OCI-LY7 (cell line): ENCODE results near the gene GIPR. TPM values are rescaled to one million over a fixed set of nuclear protein-coding genes. Genes with fewer than 3 reads are reported as not detected.

Source experiments
- BruUV-seq: library from RNA; stranded (reverse); fragments of 400-500 nt; replicated peaks from 2 replicates; lab custom pipeline; 2021; lab: Mats Ljungman, UMichigan
- CTCF ChIA-PET: fragments of 300-600 bp; sonication (Branson Sonifier 250); formaldehyde crosslinking; loops from one replicate; lab custom pipeline; 2022; ENCODE audit warnings: antibody characterized with exemption; ENCODE audit not compliant: unreplicated experiment; lab: Charles Lee
- POLR2A ChIA-PET: fragments of 300-600 bp; sonication (Branson Sonifier 250); formaldehyde crosslinking; loops from one replicate; lab custom pipeline; 2022; ENCODE audit warnings: antibody characterized with exemption; lab: Charles Lee
- DNase-seq: peaks from one replicate; pipeline ENCODE4 v3.0.0-alpha.2; 2015; ENCODE audit warnings: low spot score
- H2AFZ ChIP-seq: fragments of 200-600 bp; sonication (generic), shearing (Covaris generic); 2 replicates; pipeline ENCODE4 v1.6.1; 2014; ENCODE audit warnings: mild to moderate bottlenecking, antibody characterized with exemption, low read length, moderate library complexity
- H3K27ac ChIP-seq: fragments of 200-600 bp; sonication (generic); 2 replicates; pipeline ENCODE4 v1.5.1; 2014; ENCODE audit warnings: mixed run types, low read depth, mild to moderate bottlenecking, moderate library complexity, low read length, inconsistent platforms; ENCODE audit not compliant: poor library complexity, severe bottlenecking
- H3K36me3 ChIP-seq: fragments of 200-600 bp; sonication (generic); 2 replicates; pipeline ENCODE4 v1.6.1; 2014; ENCODE audit warnings: mild to moderate bottlenecking, antibody characterized with exemption, low read length, moderate library complexity, mixed read lengths; ENCODE audit not compliant: insufficient read depth
- H3K4me1 ChIP-seq: fragments of 200-600 bp; sonication (generic); 2 replicates; pipeline ENCODE4 v1.5.1; 2014; ENCODE audit warnings: mild to moderate bottlenecking, low read length; ENCODE audit not compliant: insufficient read depth, poor library complexity, severe bottlenecking
- H3K4me2 ChIP-seq: fragments of 200-600 bp; sonication (generic); 2 replicates; pipeline ENCODE4 v1.6.1; 2014; ENCODE audit warnings: mild to moderate bottlenecking, low read length
- H3K4me3 ChIP-seq: fragments of 200-600 bp; sonication (generic); 2 replicates; pipeline ENCODE4 v1.5.1; 2014; ENCODE audit warnings: mild to moderate bottlenecking, low read depth, low read length; ENCODE audit not compliant: poor library complexity, severe bottlenecking
- H3K79me2 ChIP-seq: fragments of 200-600 bp; sonication (generic); 2 replicates; pipeline ENCODE4 v1.6.1; 2016; ENCODE audit warnings: low read depth, mild to moderate bottlenecking, low read length, moderate library complexity, mixed read lengths; ENCODE audit not compliant: insufficient read depth
- H3K9me2 ChIP-seq: fragments of 200-600 bp; sonication (generic); 2 replicates; pipeline ENCODE4 v1.6.1; 2016; ENCODE audit warnings: mild to moderate bottlenecking, low read length, mixed read lengths; ENCODE audit not compliant: insufficient read depth
- H3K9me3 ChIP-seq: fragments of 200-600 bp; sonication (generic); 2 replicates; pipeline ENCODE4 v1.6.1; 2014; ENCODE audit warnings: mild to moderate bottlenecking, mixed run types, low read length, mixed read lengths
- H4K20me1 ChIP-seq: fragments of 200-600 bp; sonication (generic); 2 replicates; pipeline ENCODE4 v1.6.1; 2014; ENCODE audit warnings: mild to moderate bottlenecking, antibody characterized with exemption, low read length, moderate library complexity, mixed read lengths; ENCODE audit not compliant: insufficient read depth
- CTCF ChIP-seq: fragments of 200-600 bp; sonication (generic); conservative IDR thresholded peaks from 2 replicates; pipeline ENCODE4 v1.5.1; 2014; ENCODE audit warnings: mild to moderate bottlenecking, antibody characterized with exemption, low read length, moderate library complexity, mixed read lengths
- EZH2phosphoT487 ChIP-seq: fragments of 200-600 bp; sonication (generic); IDR thresholded peaks from 2 replicates; pipeline ENCODE4 v1.6.1; 2018; ENCODE audit warnings: low read depth, borderline replicate concordance, mild to moderate bottlenecking, mixed run types, antibody characterized with exemption, low read length, moderate library complexity, mixed read lengths
- intact Hi-C: fragments of 100-400 bp; cut with micrococcal nuclease; formaldehyde crosslinking; loops from one replicate; pipeline ENCODE4 v1.10.0; 2022; ENCODE audit not compliant: unreplicated experiment
- total RNA-seq, 2 experiments: library from RNA; depleted of rRNA in 1 of 2; stranded (reverse); fragments of >200 nt in 1 of 2; shearing (Covaris generic) in 1 of 2; gene quantifications; 2 replicates each; pipeline ENCODE4 v1.2.3, GENCODE V29; 2014 to 2022

GIPR gene
- total RNA-seq, 2 experiments from 2014 or later, result 7.9 to 23.3 TPM

GRCh38 chr19:45643927-45644771 is 23.9 kb upstream of the GIPR start:
- H3K4me2 ChIP-seq, result peak overlapping the region; percentile 55; the same call in 1 of the 2 replicates
- peaks cover 48% of the 10 kb centered on the region for H3K4me1 ChIP-seq
- H3K9me3 ChIP-seq, result no peaks in the 10 kb centered on the region
- no peak overlapping the region for H2AFZ ChIP-seq
- DNase-seq, result no peak
- ChIA-PET CTCF (no interaction called here), POLR2A (no interaction called here)
- H3K9me2 ChIP-seq, result no peaks in the 10 kb centered on the region
- no peak overlapping the region for H3K27ac ChIP-seq
- no peak overlapping the region for H3K4me3 ChIP-seq
- no TSS peak for BruUV-seq
- H3K79me2 ChIP-seq, result no peaks in the 10 kb centered on the region
- intact Hi-C loops, result loop anchor here (1.0 to 10.0 kb wide), 5 partner anchors 60 to 219 kb away; partner anchors contain the start of genes ERCC1, OPA3 and VASP
- no peak for TF ChIP-seq EZH2phosphoT487
- no peak for TF ChIP-seq CTCF
- no peaks in the 10 kb centered on the region for H4K20me1 ChIP-seq
- no peaks in the 10 kb centered on the region for H3K36me3 ChIP-seq

- Histone ChIP-seq H3K36me3 (no peaks in the 10 kb centered on the region), H4K20me1 (no peaks in the 10 kb centered on the region), H3K9me2 (no peaks in the 10 kb centered on the region), H2AFZ (peak overlapping the region; percentile 98; the same call in 1 of the 2 replicates), H3K4me1 (peaks cover 40% of the 10 kb centered on the region), H3K27ac (no peak overlapping the region), H3K4me2 (peak overlapping the region; percentile 72), H3K9me3 (no peaks in the 10 kb centered on the region), H3K79me2 (no peaks in the 10 kb centered on the region), H3K4me3 (peak overlapping the region; percentile 68)
- no TSS peak for BruUV-seq
- ChIA-PET CTCF (interaction anchor here (0.5 kb wide), 2 partner anchors 47 to 166 kb away, joined by 3 read pairs; no protein-coding TSS in a partner anchor), POLR2A (interaction anchor here (0.5 to 1.0 kb wide), 5 partner anchors 16 to 645 kb away, joined by 3 to 8 read pairs (median 3); partner anchors contain the start of gene GIPR)
- DNase-seq, result no peak
- no peak for TF ChIP-seq EZH2phosphoT487
- no peak for TF ChIP-seq CTCF
- intact Hi-C loops, result loop anchor here (10.0 kb wide), 1 partner anchor 220 kb away; the partner anchor contains the start of gene ERCC1
These were observed 22.9 kb upstream of the GIPR start for GRCh38 chr19:45645068-45645630.
